ENCODE results near the gene UCKL1. TPM values are rescaled to one million over a fixed set of nuclear protein-coding genes. Genes with fewer than 3 reads are reported as not detected.

The UCKL1 gene
- total RNA-seq, 3 donors from 2014 or later = 24.2 to 44.9 (median 36.3) TPM

DNA sequence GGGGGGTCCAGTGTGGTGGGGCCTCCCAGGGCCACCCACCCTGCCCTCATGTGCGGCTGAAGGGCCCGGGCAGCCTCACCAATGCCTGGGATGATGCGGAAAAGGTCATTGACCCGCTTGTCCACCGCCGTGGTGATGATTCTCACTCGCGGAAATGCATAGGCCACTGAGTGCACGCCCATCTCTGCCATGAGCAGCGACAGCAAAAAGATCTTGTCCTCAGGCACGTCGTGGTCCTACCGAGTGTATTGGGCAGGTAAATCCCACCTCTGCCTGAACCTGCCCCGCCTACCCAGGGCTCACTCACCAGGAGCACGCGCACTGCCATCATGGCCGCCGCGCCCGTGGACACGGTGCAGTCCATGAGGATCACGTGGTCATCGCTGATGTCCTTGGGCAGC is 16.1 kb downstream of the UCKL1 start:
- H3K36me3 ChIP-seq = peaks cover 10% of the 10 kb centered on the region
- TF ChIP-seq POLR2A (IDR thresholded peaks at IDR 0.05) (no peak), POLR2AphosphoS5 (IDR thresholded peaks at IDR 0.05) (no peak), CTCF (IDR thresholded peaks at IDR 0.05) (no peak)
- no peaks in the 10 kb centered on the region for H3K27me3 ChIP-seq
- peaks cover 4 to 7% of the 10 kb centered on the region in 2 donors for H3K4me1 ChIP-seq
- no peak overlapping the region for H3K27ac ChIP-seq
- DNase-seq (ENCODE audit: low spot score in 2 of 2) = no peak
- intact Hi-C loops (cut with DNase I; ENCODE audit: low total_unique reads) = no loop called here
- no peaks in the 10 kb centered on the region for H3K9me3 ChIP-seq
- H3K4me3 ChIP-seq = no peak overlapping the region

- intact Hi-C loops (cut with DNase I; ENCODE audit: low total_unique reads) = no loop called here
- DNase-seq (ENCODE audit: low spot score in 2 of 2) = no peak
- Histone ChIP-seq H3K27ac (no peak overlapping the region), H3K4me3 (no peak overlapping the region), H3K4me1 (peaks cover 4 to 7% of the 10 kb centered on the region in 2 donors), H3K36me3 (peaks cover 10% of the 10 kb centered on the region), H3K27me3 (no peaks in the 10 kb centered on the region), H3K9me3 (no peaks in the 10 kb centered on the region)
- TF ChIP-seq POLR2A (IDR thresholded peaks at IDR 0.05) (no peak), CTCF (IDR thresholded peaks at IDR 0.05) (no peak)
Measured at GRCh38 chr20:63939061-63939935, 16.9 kb downstream of the UCKL1 start.

DNA sequence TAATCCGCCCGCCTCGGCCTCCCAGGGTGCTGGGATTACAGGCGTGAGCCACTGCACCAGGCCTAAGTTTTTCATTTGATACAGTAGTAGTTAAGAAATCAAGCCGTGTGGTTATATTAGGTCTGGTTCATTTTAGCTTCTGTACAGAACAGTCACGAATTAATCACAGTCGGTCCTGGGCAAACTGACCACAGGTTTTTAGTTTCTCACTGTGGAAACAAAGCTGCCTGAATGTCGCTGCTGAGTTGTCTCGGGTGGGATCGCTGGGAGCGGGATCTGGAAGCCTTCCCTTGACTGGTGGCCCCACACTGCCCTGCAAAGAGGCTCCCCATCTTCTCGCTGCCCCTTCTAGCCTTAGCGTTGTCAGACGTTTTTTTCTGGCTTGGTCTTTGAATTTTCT is 18.6 kb downstream of the UCKL1 start:
- Histone ChIP-seq H3K27ac (no peak overlapping the region), H3K4me1 (peaks cover 0 to 3% of the 10 kb centered on the region in 2 donors), H3K27me3 (no peaks in the 10 kb centered on the region), H3K36me3 (peaks cover 10% of the 10 kb centered on the region), H3K4me3 (no peak overlapping the region), H3K9me3 (no peaks in the 10 kb centered on the region)
- DNase-seq (ENCODE audit: low spot score in 2 of 2) = no peak
- TF ChIP-seq CTCF (IDR thresholded peaks at IDR 0.05) = no peak
- no peak for TF ChIP-seq POLR2A (IDR thresholded peaks at IDR 0.05)
- TF ChIP-seq POLR2AphosphoS5 (IDR thresholded peaks at IDR 0.05) = no peak
- intact Hi-C loops (cut with DNase I; ENCODE audit: low total_unique reads) = no loop called here

DNA sequence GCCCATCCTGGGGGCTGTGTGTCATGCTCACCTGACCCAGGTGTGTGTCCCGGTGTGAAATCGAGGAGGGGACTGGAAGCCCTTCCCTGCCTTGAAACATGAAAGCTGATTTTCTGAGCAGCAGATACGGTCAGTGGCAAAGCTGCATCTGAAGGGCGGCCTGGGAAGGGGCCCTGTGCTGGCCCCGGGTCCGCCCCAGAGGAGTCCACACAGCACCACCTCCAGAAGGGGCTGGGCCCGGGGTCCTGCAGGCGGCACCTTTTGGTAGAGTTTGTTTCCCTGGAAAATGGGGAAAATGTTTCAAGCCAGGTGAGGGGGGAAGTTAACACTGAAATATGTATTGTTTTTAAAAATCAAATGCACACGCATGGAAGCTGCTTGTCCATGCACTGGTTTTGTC is 20.8 kb downstream of the UCKL1 start:
- Histone ChIP-seq H3K9me3 (no peaks in the 10 kb centered on the region), H3K27me3 (no peaks in the 10 kb centered on the region), H3K27ac (no peak overlapping the region), H3K36me3 (peaks cover 6% of the 10 kb centered on the region), H3K4me3 (no peak overlapping the region), H3K4me1 (no peaks in the 10 kb centered on the region)
- DNase-seq (ENCODE audit: low spot score in 2 of 2) = no peak
- intact Hi-C loops (cut with DNase I; ENCODE audit: low total_unique reads) = no loop called here
- no peak for TF ChIP-seq POLR2AphosphoS5 (IDR thresholded peaks at IDR 0.05)
- TF ChIP-seq POLR2A (IDR thresholded peaks at IDR 0.05) = no peak
- no peak for TF ChIP-seq CTCF (IDR thresholded peaks at IDR 0.05)

DNA sequence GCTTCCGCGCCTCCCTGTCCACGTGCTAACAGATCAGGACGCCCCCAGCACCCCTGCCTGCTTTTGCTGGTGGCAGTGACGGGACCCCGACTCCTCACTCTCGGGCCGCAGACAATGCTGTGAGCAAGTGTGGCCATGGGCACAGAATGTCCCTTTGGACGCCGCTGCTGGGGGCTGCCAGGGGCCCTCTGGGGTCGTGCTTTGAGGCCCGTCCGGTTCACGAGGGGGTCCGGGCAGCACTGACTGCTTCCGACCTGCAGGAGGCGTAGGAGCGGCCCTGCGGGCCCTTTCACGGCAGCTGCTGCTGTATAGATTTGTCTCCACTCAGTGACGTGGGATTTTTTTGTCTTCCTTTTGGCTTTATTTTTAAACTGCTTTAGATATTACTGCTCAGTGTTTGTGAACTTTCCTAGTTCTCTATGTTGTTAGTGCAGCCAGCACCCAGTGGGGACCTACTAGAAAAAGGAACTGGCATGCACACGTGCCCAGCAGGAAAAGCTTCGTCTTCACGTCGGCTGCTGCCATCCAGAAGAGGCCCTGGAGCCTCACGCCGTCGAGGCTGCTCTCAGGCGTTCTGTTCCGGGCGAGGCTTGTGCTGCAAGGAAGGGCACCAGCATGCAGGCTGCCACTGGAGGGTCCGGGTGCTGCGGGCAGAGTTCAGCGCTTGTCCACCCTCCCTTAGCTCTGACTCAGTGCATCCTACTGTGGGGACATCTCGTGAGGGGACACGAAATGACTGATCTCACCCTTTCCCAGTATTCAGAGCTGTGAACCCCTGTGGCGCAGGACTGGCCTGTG is 21.7 kb downstream of the UCKL1 start:
- DNase-seq (ENCODE audit: low spot score in 2 of 2) = no peak
- H3K4me3 ChIP-seq = no peak overlapping the region
- H3K36me3 ChIP-seq = no peaks in the 10 kb centered on the region
- no peak overlapping the region for H3K27ac ChIP-seq
- intact Hi-C loops (cut with DNase I; ENCODE audit: low total_unique reads) = loop anchor here (5.0 kb wide), 1 partner anchor 862 kb away; no protein-coding TSS in a partner anchor
- TF ChIP-seq POLR2AphosphoS5 (IDR thresholded peaks at IDR 0.05) (no peak), CTCF (IDR thresholded peaks at IDR 0.05) (no peak), POLR2A (IDR thresholded peaks at IDR 0.05) (no peak)
- no peaks in the 10 kb centered on the region for H3K4me1 ChIP-seq
- no peaks in the 10 kb centered on the region for H3K9me3 ChIP-seq
- H3K27me3 ChIP-seq = no peaks in the 10 kb centered on the region
